Measurements from ENCODE around the gene UBL4A. TPM values are rescaled to one million over a fixed set of nuclear protein-coding genes. Genes with fewer than 3 reads are reported as not detected.

Gene UBL4A
- total and polyA plus RNA-seq, 9 of the 15 experiments (the other 6 are each of a cell fraction or from before 2014, with no cell fraction given) = 15.2 to 140 (median 100) TPM

DNA sequence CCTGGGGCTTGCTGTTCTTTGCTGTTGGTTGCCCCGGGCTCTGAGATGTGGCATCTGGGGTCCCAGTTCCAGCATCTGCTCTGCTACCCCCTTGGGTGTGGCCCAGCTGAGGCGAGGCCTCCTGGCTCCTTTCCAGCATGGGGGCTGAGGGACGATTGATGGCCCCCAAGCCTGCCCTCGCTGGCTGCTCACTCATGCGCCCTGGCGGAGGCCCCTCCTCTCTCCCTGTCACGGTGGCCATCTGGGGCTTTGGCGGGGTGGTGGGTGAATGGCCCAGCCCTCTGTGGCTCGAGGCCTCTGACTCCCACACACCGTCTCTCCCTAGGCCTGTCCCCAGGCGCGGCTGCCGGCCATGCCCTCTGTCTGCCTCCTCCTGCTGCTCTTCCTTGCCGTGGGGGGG is 26.6 kb downstream of the UBL4A start:
- Histone ChIP-seq H3K9me3 (replicated peaks; ENCODE audit: control insufficient read depth, insufficient read depth, low read depth, low read length) (no peaks in the 10 kb centered on the region), H3K4me3 (peak overlapping the region; percentile 59), H3K4me1 (replicated peaks in 1 of 2; ENCODE audit: control insufficient read depth in 2 of 2, insufficient read depth in 2 of 2, low read length in 2 of 2) (peaks cover 7 to 50% of the 10 kb centered on the region in 2 experiments; a peak in 3 of 5 replicates), H2AFZ (ENCODE audit: low read depth, low read length) (no peak overlapping the region), H3K9ac (ENCODE audit: insufficient read depth in 1 of 2, low read depth in 2 of 2, low read length in 2 of 2) (peak overlapping the region; percentile 37 to 92; a peak in 3 of 4 replicates), H4K20me1 (replicated peaks; ENCODE audit: control insufficient read depth, insufficient read depth, low read length) (peaks cover 3% of the 10 kb centered on the region; the same call in 1 of the 2 replicates), H3K4me2 (ENCODE audit: insufficient read depth, low read length) (peak overlapping the region; percentile 81), H3K27me3 (ENCODE audit: control insufficient read depth in 2 of 2, insufficient read depth in 2 of 2, low read length in 2 of 2) (no peaks in the 10 kb centered on the region), H3K79me2 (ENCODE audit: control insufficient read depth, insufficient read depth, low read length) (peaks cover 30% of the 10 kb centered on the region), H3K36me3 (ENCODE audit: control insufficient read depth, insufficient read depth, low read length) (peaks cover 40% of the 10 kb centered on the region; the same call in 2 of the 3 replicates), H3K9me1 (ENCODE audit: control insufficient read depth, insufficient read depth, low read length) (no peaks in the 10 kb centered on the region), H3K27ac (ENCODE audit: extremely low read depth, low read depth, low read length) (no peak overlapping the region)
- DNase-seq (ENCODE audit: extremely low read depth in 1 of 4, low spot score in 3 of 4) (peak; percentile 45 to 62 (median 51)), FAIRE-seq (no peak), ATAC-seq (peak; percentile 71)
- CTCF ChIA-PET (ENCODE audit: low intra/inter-chr PET ratio) = no interaction called here
- intact Hi-C loops (cut with micrococcal nuclease) = no loop called here
- no TSS peak for BruUV-seq (replicated peaks)
- WGBS (ENCODE audit: insufficient coverage, low coverage, missing lambda C conversion rate) = 16% methylated on average over 4 of the region's 14 CpGs
- in situ Hi-C loops (cut with MboI) = no loop called here
- POLR2A ChIA-PET = interaction anchor here (0.5 to 2.9 kb wide), 9 partner anchors 12 to 1530 kb away, joined by 3 to 11 read pairs (median 4); partner anchors contain the start of gene LAGE3
- TF ChIP-seq CBFA2T3 (IDR thresholded peaks at IDR 0.05) (peak; percentile 20; the same call in 1 of the 2 replicates), NFIC (IDR thresholded peaks at IDR 0.05) (peak; percentile 80), EGR1 (conservative IDR thresholded peaks at IDR 0.05) (peak; percentile 42; the same call in 1 of the 2 replicates), POLR2G (IDR thresholded peaks at IDR 0.05; ENCODE audit: low read depth, low read length) (peak; percentile 42; the same call in 1 of the 2 replicates)
- TF ChIP-seq, protein P1, sequence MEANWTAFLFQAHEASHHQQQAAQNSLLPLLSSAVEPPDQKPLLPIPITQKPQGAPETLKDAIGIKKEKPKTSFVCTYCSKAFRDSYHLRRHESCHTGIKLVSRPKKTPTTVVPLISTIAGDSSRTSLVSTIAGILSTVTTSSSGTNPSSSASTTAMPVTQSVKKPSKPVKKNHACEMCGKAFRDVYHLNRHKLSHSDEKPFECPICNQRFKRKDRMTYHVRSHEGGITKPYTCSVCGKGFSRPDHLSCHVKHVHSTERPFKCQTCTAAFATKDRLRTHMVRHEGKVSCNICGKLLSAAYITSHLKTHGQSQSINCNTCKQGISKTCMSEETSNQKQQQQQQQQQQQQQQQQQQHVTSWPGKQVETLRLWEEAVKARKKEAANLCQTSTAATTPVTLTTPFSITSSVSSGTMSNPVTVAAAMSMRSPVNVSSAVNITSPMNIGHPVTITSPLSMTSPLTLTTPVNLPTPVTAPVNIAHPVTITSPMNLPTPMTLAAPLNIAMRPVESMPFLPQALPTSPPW (CRISPR knock-in tag; IDR thresholded peaks at IDR 0.05) = peak; percentile 65
- TF ChIP-seq, protein P2, sequence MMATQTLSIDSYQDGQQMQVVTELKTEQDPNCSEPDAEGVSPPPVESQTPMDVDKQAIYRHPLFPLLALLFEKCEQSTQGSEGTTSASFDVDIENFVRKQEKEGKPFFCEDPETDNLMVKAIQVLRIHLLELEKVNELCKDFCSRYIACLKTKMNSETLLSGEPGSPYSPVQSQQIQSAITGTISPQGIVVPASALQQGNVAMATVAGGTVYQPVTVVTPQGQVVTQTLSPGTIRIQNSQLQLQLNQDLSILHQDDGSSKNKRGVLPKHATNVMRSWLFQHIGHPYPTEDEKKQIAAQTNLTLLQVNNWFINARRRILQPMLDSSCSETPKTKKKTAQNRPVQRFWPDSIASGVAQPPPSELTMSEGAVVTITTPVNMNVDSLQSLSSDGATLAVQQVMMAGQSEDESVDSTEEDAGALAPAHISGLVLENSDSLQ (IDR thresholded peaks at IDR 0.05) = peak; percentile 6; the same call in 1 of the 2 replicates
- TF ChIP-seq, protein P3, sequence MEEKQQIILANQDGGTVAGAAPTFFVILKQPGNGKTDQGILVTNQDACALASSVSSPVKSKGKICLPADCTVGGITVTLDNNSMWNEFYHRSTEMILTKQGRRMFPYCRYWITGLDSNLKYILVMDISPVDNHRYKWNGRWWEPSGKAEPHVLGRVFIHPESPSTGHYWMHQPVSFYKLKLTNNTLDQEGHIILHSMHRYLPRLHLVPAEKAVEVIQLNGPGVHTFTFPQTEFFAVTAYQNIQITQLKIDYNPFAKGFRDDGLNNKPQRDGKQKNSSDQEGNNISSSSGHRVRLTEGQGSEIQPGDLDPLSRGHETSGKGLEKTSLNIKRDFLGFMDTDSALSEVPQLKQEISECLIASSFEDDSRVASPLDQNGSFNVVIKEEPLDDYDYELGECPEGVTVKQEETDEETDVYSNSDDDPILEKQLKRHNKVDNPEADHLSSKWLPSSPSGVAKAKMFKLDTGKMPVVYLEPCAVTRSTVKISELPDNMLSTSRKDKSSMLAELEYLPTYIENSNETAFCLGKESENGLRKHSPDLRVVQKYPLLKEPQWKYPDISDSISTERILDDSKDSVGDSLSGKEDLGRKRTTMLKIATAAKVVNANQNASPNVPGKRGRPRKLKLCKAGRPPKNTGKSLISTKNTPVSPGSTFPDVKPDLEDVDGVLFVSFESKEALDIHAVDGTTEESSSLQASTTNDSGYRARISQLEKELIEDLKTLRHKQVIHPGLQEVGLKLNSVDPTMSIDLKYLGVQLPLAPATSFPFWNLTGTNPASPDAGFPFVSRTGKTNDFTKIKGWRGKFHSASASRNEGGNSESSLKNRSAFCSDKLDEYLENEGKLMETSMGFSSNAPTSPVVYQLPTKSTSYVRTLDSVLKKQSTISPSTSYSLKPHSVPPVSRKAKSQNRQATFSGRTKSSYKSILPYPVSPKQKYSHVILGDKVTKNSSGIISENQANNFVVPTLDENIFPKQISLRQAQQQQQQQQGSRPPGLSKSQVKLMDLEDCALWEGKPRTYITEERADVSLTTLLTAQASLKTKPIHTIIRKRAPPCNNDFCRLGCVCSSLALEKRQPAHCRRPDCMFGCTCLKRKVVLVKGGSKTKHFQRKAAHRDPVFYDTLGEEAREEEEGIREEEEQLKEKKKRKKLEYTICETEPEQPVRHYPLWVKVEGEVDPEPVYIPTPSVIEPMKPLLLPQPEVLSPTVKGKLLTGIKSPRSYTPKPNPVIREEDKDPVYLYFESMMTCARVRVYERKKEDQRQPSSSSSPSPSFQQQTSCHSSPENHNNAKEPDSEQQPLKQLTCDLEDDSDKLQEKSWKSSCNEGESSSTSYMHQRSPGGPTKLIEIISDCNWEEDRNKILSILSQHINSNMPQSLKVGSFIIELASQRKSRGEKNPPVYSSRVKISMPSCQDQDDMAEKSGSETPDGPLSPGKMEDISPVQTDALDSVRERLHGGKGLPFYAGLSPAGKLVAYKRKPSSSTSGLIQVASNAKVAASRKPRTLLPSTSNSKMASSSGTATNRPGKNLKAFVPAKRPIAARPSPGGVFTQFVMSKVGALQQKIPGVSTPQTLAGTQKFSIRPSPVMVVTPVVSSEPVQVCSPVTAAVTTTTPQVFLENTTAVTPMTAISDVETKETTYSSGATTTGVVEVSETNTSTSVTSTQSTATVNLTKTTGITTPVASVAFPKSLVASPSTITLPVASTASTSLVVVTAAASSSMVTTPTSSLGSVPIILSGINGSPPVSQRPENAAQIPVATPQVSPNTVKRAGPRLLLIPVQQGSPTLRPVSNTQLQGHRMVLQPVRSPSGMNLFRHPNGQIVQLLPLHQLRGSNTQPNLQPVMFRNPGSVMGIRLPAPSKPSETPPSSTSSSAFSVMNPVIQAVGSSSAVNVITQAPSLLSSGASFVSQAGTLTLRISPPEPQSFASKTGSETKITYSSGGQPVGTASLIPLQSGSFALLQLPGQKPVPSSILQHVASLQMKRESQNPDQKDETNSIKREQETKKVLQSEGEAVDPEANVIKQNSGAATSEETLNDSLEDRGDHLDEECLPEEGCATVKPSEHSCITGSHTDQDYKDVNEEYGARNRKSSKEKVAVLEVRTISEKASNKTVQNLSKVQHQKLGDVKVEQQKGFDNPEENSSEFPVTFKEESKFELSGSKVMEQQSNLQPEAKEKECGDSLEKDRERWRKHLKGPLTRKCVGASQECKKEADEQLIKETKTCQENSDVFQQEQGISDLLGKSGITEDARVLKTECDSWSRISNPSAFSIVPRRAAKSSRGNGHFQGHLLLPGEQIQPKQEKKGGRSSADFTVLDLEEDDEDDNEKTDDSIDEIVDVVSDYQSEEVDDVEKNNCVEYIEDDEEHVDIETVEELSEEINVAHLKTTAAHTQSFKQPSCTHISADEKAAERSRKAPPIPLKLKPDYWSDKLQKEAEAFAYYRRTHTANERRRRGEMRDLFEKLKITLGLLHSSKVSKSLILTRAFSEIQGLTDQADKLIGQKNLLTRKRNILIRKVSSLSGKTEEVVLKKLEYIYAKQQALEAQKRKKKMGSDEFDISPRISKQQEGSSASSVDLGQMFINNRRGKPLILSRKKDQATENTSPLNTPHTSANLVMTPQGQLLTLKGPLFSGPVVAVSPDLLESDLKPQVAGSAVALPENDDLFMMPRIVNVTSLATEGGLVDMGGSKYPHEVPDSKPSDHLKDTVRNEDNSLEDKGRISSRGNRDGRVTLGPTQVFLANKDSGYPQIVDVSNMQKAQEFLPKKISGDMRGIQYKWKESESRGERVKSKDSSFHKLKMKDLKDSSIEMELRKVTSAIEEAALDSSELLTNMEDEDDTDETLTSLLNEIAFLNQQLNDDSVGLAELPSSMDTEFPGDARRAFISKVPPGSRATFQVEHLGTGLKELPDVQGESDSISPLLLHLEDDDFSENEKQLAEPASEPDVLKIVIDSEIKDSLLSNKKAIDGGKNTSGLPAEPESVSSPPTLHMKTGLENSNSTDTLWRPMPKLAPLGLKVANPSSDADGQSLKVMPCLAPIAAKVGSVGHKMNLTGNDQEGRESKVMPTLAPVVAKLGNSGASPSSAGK (IDR thresholded peaks at IDR 0.05) = peak; percentile 26; the same call in 1 of the 2 replicates
